ENCODE data around the gene GCM1.

The GCM1 gene

GRCh38 chr6:53090576-53090975 is 58.1 kb downstream of the GCM1 start:
- TF ChIP-seq CTCF (IDR thresholded peaks at IDR 0.05; ENCODE audit: insufficient read depth, low read length, poor library complexity, severe bottlenecking): no peak
- peaks cover 4% of the 10 kb centered on the region for H3K36me3 ChIP-seq (ENCODE audit: control insufficient read depth, insufficient read depth, low read length)
- no peak for DNase-seq (ENCODE audit: extremely low read depth, insufficient read length)

GRCh38 chr6:53089948-53090347 is 58.7 kb downstream of the GCM1 start:
- TF ChIP-seq CTCF (IDR thresholded peaks at IDR 0.05; ENCODE audit: insufficient read depth, low read length, poor library complexity, severe bottlenecking): no peak
- peaks cover 4% of the 10 kb centered on the region for H3K36me3 ChIP-seq (ENCODE audit: control insufficient read depth, insufficient read depth, low read length)
- no peaks in the 10 kb centered on the region for H3K27me3 ChIP-seq (replicated peaks; ENCODE audit: control insufficient read depth, insufficient read depth, low read length)
- DNase-seq (ENCODE audit: extremely low read depth, insufficient read length): no peak
- no peak overlapping the region for H3K4me3 ChIP-seq (replicated peaks; ENCODE audit: low read depth, low read length)

More at GRCh38 chr6:53090576-53090975, 58.1 kb downstream of the GCM1 start:
- H3K4me3 ChIP-seq (replicated peaks; ENCODE audit: low read depth, low read length): no peak overlapping the region
- no peaks in the 10 kb centered on the region for H3K27me3 ChIP-seq (replicated peaks; ENCODE audit: control insufficient read depth, insufficient read depth, low read length)

GRCh38 chr6:53086302-53086701 is 62.3 kb downstream of the GCM1 start:
- no peak for DNase-seq (ENCODE audit: extremely low read depth, insufficient read length)
- Histone ChIP-seq H3K4me3 (replicated peaks; ENCODE audit: low read depth, low read length) (no peak overlapping the region), H3K36me3 (ENCODE audit: control insufficient read depth, insufficient read depth, low read length) (peaks cover 6% of the 10 kb centered on the region), H3K27me3 (replicated peaks; ENCODE audit: control insufficient read depth, insufficient read depth, low read length) (no peaks in the 10 kb centered on the region)
- no peak for TF ChIP-seq CTCF (IDR thresholded peaks at IDR 0.05; ENCODE audit: insufficient read depth, low read length, poor library complexity, severe bottlenecking)

GRCh38 chr6:53080813-53081212 is 67.8 kb downstream of the GCM1 start:
- Histone ChIP-seq H3K36me3 (ENCODE audit: control insufficient read depth, insufficient read depth, low read length) (peaks cover 1% of the 10 kb centered on the region; the same call in 1 of the 2 replicates), H3K27me3 (replicated peaks; ENCODE audit: control insufficient read depth, insufficient read depth, low read length) (no peaks in the 10 kb centered on the region), H3K4me3 (replicated peaks; ENCODE audit: low read depth, low read length) (no peak overlapping the region)
- TF ChIP-seq CTCF (IDR thresholded peaks at IDR 0.05; ENCODE audit: insufficient read depth, low read length, poor library complexity, severe bottlenecking): no peak
- no peak for DNase-seq (ENCODE audit: extremely low read depth, insufficient read length)

All from GM06990 (cell line).